GM12878 (cell line): ENCODE results near the gene STPG4.

Experiments
- BHLHE40 ChIP-seq, 2 experiments: fragments of 450-650 bp in 1 of 2; IDR thresholded peaks; 2 replicates each; pipeline ENCODE4 v1.6.1; 2011 to 2017; ENCODE audit warnings: low read depth in 2 of 2, borderline replicate concordance in 1 of 2, improper control_type of control experiment in 1 of 2, low read length in 1 of 2, mild to moderate bottlenecking in 1 of 2
- BRCA1 ChIP-seq: IDR thresholded peaks from 2 replicates; pipeline ENCODE4 v1.6.1; 2011; ENCODE audit warnings: low read depth, low read length, improper control_type of control experiment
- CHD2 ChIP-seq: IDR thresholded peaks from 2 replicates; pipeline ENCODE4 v1.6.1; 2011; ENCODE audit warnings: low read depth, low read length, improper control_type of control experiment, borderline replicate concordance
- CTCF ChIP-seq, 3 experiments: IDR thresholded peaks in 2 of 3; conservative IDR thresholded peaks in 1 of 3; 2 replicates each; pipeline ENCODE4 v1.5.1; 2011; ENCODE audit warnings: low read depth in 3 of 3, low read length in 3 of 3, mild to moderate bottlenecking in 3 of 3, control low read depth in 2 of 3, moderate library complexity in 2 of 3, inconsistent platforms in 1 of 3, mixed read lengths in 1 of 3; ENCODE audit not compliant: control insufficient read depth in 2 of 3, insufficient read depth in 1 of 3; ENCODE audit errors: extremely low read depth in 1 of 3
- CUX1 ChIP-seq: IDR thresholded peaks from 2 replicates; pipeline ENCODE4 v1.6.1; 2012; ENCODE audit warnings: improper control_type of control experiment, low read depth, low read length; ENCODE audit not compliant: insufficient replicate concordance
- JUND ChIP-seq: IDR thresholded peaks from 2 replicates; pipeline ENCODE4 v1.6.1; 2012; ENCODE audit warnings: low read depth, mild to moderate bottlenecking, low read length, improper control_type of control experiment, moderate library complexity
- MAX ChIP-seq: IDR thresholded peaks from 2 replicates; pipeline ENCODE4 v1.6.1; 2012; ENCODE audit warnings: low read depth, low read length, improper control_type of control experiment
- SIN3A ChIP-seq: IDR thresholded peaks from 2 replicates; pipeline ENCODE4 v1.6.1; 2012; ENCODE audit warnings: low read depth, low read length, improper control_type of control experiment
- SMC3 ChIP-seq: IDR thresholded peaks from 2 replicates; pipeline ENCODE4 v1.6.1; 2011; ENCODE audit warnings: low read length, improper control_type of control experiment, borderline replicate concordance
- TAF1 ChIP-seq: IDR thresholded peaks from 2 replicates; pipeline ENCODE4 v1.6.1; 2011; ENCODE audit warnings: mild to moderate bottlenecking, low read depth, low read length, borderline replicate concordance
- ZBTB33 ChIP-seq: fragments of 450-650 bp; IDR thresholded peaks from 2 replicates; pipeline ENCODE4 v1.6.1; 2017; ENCODE audit warnings: mild to moderate bottlenecking
- ZBTB40 ChIP-seq: fragments of 450-650 bp; IDR thresholded peaks from 2 replicates; pipeline ENCODE4 v1.6.1; 2016; ENCODE audit warnings: mild to moderate bottlenecking, moderate library complexity, borderline replicate concordance

GRCh38 chr2:47181176-47181575 is 26.1 kb upstream of the STPG4 start:
- TF ChIP-seq CTCF (IDR thresholded peaks at IDR 0.05 in 2 of 3, conservative IDR thresholded peaks at IDR 0.05 in 1 of 3; ENCODE audit: control insufficient read depth in 2 of 3, extremely low read depth in 1 of 3, insufficient read depth in 1 of 3, low read depth in 3 of 3, low read length in 3 of 3), result no peak
- no peak for TF ChIP-seq BHLHE40 (IDR thresholded peaks at IDR 0.05; ENCODE audit: borderline replicate concordance in 1 of 2, low read depth in 2 of 2, low read length in 1 of 2)
- no peak for TF ChIP-seq ZBTB40
- TF ChIP-seq ZBTB33, result no peak
- no peak for TF ChIP-seq SMC3
- TF ChIP-seq JUND, result no peak
- no peak for TF ChIP-seq CUX1
- TF ChIP-seq TAF1, result no peak
- no peak for TF ChIP-seq BRCA1
- no peak for TF ChIP-seq CHD2
- TF ChIP-seq MAX, result no peak
- no peak for TF ChIP-seq SIN3A
